Chondrocyte (in vitro differentiated cells): ENCODE measurements around the gene COBLL1. TPM values are rescaled to one million over a fixed set of nuclear protein-coding genes. Genes with fewer than 3 reads are reported as not detected.

Experiments used
- DNase-seq: peaks from one replicate; pipeline ENCODE4 v3.0.0; 2021; ENCODE audit warnings: mixed read lengths, low spot score
- H3K27ac Mint-ChIP-seq: one replicate; pipeline ENCODE4 v1.8.0; 2021; ENCODE audit warnings: mild to moderate bottlenecking, moderate library complexity, mixed read lengths; ENCODE audit not compliant: unreplicated experiment
- H3K27me3 Mint-ChIP-seq: 2 replicates; pipeline ENCODE4 v1.8.0; 2021; ENCODE audit warnings: low read depth, mixed read lengths
- H3K36me3 Mint-ChIP-seq: 2 replicates; pipeline ENCODE4 v1.8.0; 2021; ENCODE audit warnings: low read depth, mixed read lengths
- H3K4me1 Mint-ChIP-seq: 2 replicates; pipeline ENCODE4 v1.8.0; 2021; ENCODE audit warnings: low read depth, mild to moderate bottlenecking, mixed read lengths
- H3K4me3 Mint-ChIP-seq: one replicate; pipeline ENCODE4 v1.8.0; 2021; ENCODE audit warnings: mild to moderate bottlenecking, moderate library complexity, mixed read lengths; ENCODE audit not compliant: unreplicated experiment
- H3K9me3 Mint-ChIP-seq: 2 replicates; pipeline ENCODE4 v1.8.0; 2021; ENCODE audit warnings: low read depth, mixed read lengths
- CTCF ChIP-seq: fragments of 200-600 bp; sonication (generic); IDR thresholded peaks from 2 replicates; pipeline ENCODE4 v1.5.0; 2021; ENCODE audit warnings: antibody characterized with exemption, mild to moderate bottlenecking, moderate library complexity
- total RNA-seq: library from RNA; stranded (reverse); gene quantifications from 3 replicates; pipeline ENCODE4 v1.2.1, GENCODE V29; 2021

COBLL1 gene
- total RNA-seq, 1 donor from 2014 or later = 43.7 TPM

GRCh38 chr2:164847981-164848741 lies 6.5 kb upstream of the COBLL1 start:
- Mint-ChIP-seq H3K9me3 (no peaks in the 10 kb centered on the region), H3K4me1 (peaks cover 2% of the 10 kb centered on the region), H3K36me3 (no peaks in the 10 kb centered on the region), H3K4me3 (no peak overlapping the region), H3K27me3 (no peaks in the 10 kb centered on the region), H3K27ac (no peak overlapping the region)
- no peak for TF ChIP-seq CTCF
- no peak for DNase-seq

DNA sequence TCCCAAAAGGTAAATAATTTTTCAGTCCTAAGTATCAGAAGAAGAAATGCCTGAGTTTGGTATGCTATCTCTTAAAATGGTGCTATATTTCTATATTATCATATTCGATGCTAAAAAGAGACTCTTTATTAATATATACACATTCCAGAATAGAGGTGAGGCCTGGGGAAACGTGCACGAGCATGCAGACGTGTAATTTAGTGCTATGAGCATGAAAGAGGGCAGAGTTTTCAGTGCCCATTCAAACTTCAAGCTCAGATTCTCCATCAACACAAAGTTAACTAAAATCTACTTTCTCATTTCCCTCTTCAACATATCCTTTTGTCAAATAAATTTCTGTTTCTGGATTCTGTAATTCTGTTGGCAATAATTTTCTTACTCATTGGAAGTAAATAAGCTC lies 5.7 kb upstream of the COBLL1 start:
- no peak for TF ChIP-seq CTCF
- H3K36me3 Mint-ChIP-seq = no peaks in the 10 kb centered on the region
- no peaks in the 10 kb centered on the region for H3K27me3 Mint-ChIP-seq
- H3K4me1 Mint-ChIP-seq = peaks cover 2% of the 10 kb centered on the region
- no peak overlapping the region for H3K27ac Mint-ChIP-seq
- H3K9me3 Mint-ChIP-seq = no peaks in the 10 kb centered on the region
- H3K4me3 Mint-ChIP-seq = no peak overlapping the region
- no peak for DNase-seq

GRCh38 chr2:164846276-164846675 lies 4.7 kb upstream of the COBLL1 start:
- Mint-ChIP-seq H3K9me3 (no peaks in the 10 kb centered on the region), H3K4me1 (peaks cover 5% of the 10 kb centered on the region), H3K4me3 (no peak overlapping the region), H3K36me3 (no peaks in the 10 kb centered on the region), H3K27ac (no peak overlapping the region), H3K27me3 (no peaks in the 10 kb centered on the region)
- TF ChIP-seq CTCF = no peak
- no peak for DNase-seq

DNA sequence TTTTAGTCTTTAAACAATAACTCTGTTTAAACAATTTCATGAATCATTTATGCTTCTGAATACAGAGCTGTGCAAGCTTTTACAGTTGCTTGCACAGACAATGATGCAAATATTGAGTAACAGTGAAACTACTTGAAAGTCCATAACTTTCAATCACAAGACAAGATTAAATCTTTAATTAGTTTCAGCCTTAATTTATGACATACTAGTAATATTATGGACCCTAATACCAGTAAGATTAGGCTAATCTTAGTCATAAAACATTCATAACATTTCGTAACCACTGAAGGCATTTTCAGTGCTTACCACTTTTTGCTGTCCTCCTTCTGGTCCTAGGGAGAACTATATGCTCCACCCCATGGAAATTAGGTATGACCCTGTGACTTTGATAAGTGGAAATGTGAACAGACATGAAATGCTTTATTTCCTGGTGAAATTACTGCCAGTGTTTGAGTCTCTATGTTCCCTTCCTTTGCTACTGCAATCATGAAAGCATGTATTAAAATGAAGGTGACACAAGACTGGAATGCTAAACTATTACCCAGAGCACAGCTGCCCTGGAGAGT lies 1.8 kb upstream of the COBLL1 start:
- no peaks in the 10 kb centered on the region for H3K9me3 Mint-ChIP-seq
- peaks cover 25% of the 10 kb centered on the region for H3K4me1 Mint-ChIP-seq
- no peak overlapping the region for H3K4me3 Mint-ChIP-seq
- H3K27ac Mint-ChIP-seq = no peak overlapping the region
- DNase-seq = no peak
- no peak for TF ChIP-seq CTCF
- no peaks in the 10 kb centered on the region for H3K36me3 Mint-ChIP-seq
- H3K27me3 Mint-ChIP-seq = no peaks in the 10 kb centered on the region

DNA sequence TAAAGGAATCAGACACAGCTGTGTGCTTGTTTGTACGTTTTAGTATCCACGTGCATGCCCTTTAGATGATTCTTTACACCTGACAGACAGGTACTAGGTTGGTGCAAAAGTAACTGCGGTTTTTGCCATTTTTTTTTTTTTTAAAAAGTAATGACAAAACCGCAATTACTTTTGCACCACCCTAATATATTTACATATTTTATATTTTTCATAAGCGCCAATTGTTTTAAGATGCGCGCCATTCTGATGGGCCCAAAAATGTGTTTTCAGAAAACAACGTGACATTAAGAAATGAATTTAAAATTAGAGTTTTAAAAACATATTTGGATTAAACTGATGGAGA lies 972 bp upstream of the COBLL1 start:
- H3K27me3 Mint-ChIP-seq = no peaks in the 10 kb centered on the region
- TF ChIP-seq CTCF = no peak
- no peak for DNase-seq
- no peak overlapping the region for H3K27ac Mint-ChIP-seq
- no peak overlapping the region for H3K4me3 Mint-ChIP-seq
- no peaks in the 10 kb centered on the region for H3K36me3 Mint-ChIP-seq
- peaks cover 33% of the 10 kb centered on the region for H3K4me1 Mint-ChIP-seq
- no peaks in the 10 kb centered on the region for H3K9me3 Mint-ChIP-seq
